ENCODE data around the gene MIPOL1. TPM values are rescaled to one million over a fixed set of nuclear protein-coding genes. Genes with fewer than 3 reads are reported as not detected.

Gene MIPOL1
- total RNA-seq, 2 donors from 2014 or later = 8.6 to 27.0 TPM

- Histone ChIP-seq H3K27ac (peak overlapping the region in 2 of 4 donors; percentile 12 to 58), H3K9me3 (no peaks in the 10 kb centered on the region), H3K4me3 (no peak overlapping the region), H3K27me3 (no peaks in the 10 kb centered on the region), H3K4me1 (peaks cover 29% of the 10 kb centered on the region), H3K36me3 (replicated peaks in 1 of 2; ENCODE audit: insufficient read depth in 1 of 2, low read depth in 2 of 2) (no peaks in the 10 kb centered on the region)
- intact Hi-C loops (cut with DNase I) = no loop called here
- peak; percentile 78 for ATAC-seq
- DNase-seq = no peak
- TF ChIP-seq POLR2A (IDR thresholded peaks at IDR 0.05) (no peak), CTCF (IDR thresholded peaks at IDR 0.05) (no peak)
These were observed 268.4 kb downstream of the MIPOL1 start for GRCh38 chr14:37466003-37466622.

- Histone ChIP-seq H3K9me3 (no peaks in the 10 kb centered on the region), H3K4me1 (peaks cover 29% of the 10 kb centered on the region), H3K27me3 (no peaks in the 10 kb centered on the region), H3K4me3 (no peak overlapping the region), H3K36me3 (replicated peaks in 1 of 2; ENCODE audit: insufficient read depth in 1 of 2, low read depth in 2 of 2) (no peaks in the 10 kb centered on the region), H3K27ac (peak overlapping the region in 2 of 4 donors; percentile 12 to 58)
- no peak for TF ChIP-seq CTCF (IDR thresholded peaks at IDR 0.05)
- no peak for TF ChIP-seq POLR2A (IDR thresholded peaks at IDR 0.05)
- ATAC-seq (peak; percentile 87), DNase-seq (peak in 2 of 4 donors; percentile 6 to 41)
- WGBS, 2 donors = 16 to 23% methylated on average over 2 of the region's 2 CpGs
- intact Hi-C loops (cut with DNase I) = no loop called here
These were observed 268.9 kb downstream of the MIPOL1 start for GRCh38 chr14:37466623-37467088.

GRCh38 chr14:37469650-37470049 is 271.9 kb downstream of the MIPOL1 start:
- no peak overlapping the region for H3K4me3 ChIP-seq
- TF ChIP-seq POLR2A (IDR thresholded peaks at IDR 0.05) (no peak), CTCF (IDR thresholded peaks at IDR 0.05) (no peak)
- intact Hi-C loops (cut with DNase I) = no loop called here
- no peaks in the 10 kb centered on the region for H3K27me3 ChIP-seq
- ATAC-seq (no peak), DNase-seq (no peak)
- H3K36me3 ChIP-seq (replicated peaks in 1 of 2; ENCODE audit: insufficient read depth in 1 of 2, low read depth in 2 of 2) = no peaks in the 10 kb centered on the region
- no peak overlapping the region for H3K27ac ChIP-seq
- no peaks in the 10 kb centered on the region for H3K9me3 ChIP-seq
- H3K4me1 ChIP-seq = peaks cover 29% of the 10 kb centered on the region

GRCh38 chr14:37470251-37470650 is 272.5 kb downstream of the MIPOL1 start:
- intact Hi-C loops (cut with DNase I) = no loop called here
- Histone ChIP-seq H3K27me3 (no peaks in the 10 kb centered on the region), H3K4me1 (peaks cover 23% of the 10 kb centered on the region), H3K27ac (no peak overlapping the region), H3K36me3 (replicated peaks in 1 of 2; ENCODE audit: insufficient read depth in 1 of 2, low read depth in 2 of 2) (no peaks in the 10 kb centered on the region), H3K9me3 (no peaks in the 10 kb centered on the region), H3K4me3 (no peak overlapping the region)
- WGBS, 2 donors = 89% methylated on average over 7 of the region's 7 CpGs
- TF ChIP-seq CTCF (IDR thresholded peaks at IDR 0.05) (no peak), POLR2A (IDR thresholded peaks at IDR 0.05) (no peak)
- ATAC-seq (no peak), DNase-seq (no peak)

GRCh38 chr14:37472906-37473305 is 275.2 kb downstream of the MIPOL1 start:
- DNase-seq = no peak
- intact Hi-C loops (cut with DNase I) = no loop called here
- no peaks in the 10 kb centered on the region for H3K4me1 ChIP-seq
- no peak overlapping the region for H3K27ac ChIP-seq
- ATAC-seq = no peak
- TF ChIP-seq POLR2A (IDR thresholded peaks at IDR 0.05) = no peak
- TF ChIP-seq CTCF (IDR thresholded peaks at IDR 0.05) = no peak
- H3K36me3 ChIP-seq (replicated peaks in 1 of 2; ENCODE audit: insufficient read depth in 1 of 2, low read depth in 2 of 2) = no peaks in the 10 kb centered on the region
- H3K9me3 ChIP-seq = no peaks in the 10 kb centered on the region
- H3K4me3 ChIP-seq = no peak overlapping the region
- H3K27me3 ChIP-seq = no peaks in the 10 kb centered on the region
- 67 to 69% methylated on average over 4 of the region's 4 CpGs for WGBS, 2 donors
